ENCODE measurements around the gene MUS81.

Gene MUS81

DNA sequence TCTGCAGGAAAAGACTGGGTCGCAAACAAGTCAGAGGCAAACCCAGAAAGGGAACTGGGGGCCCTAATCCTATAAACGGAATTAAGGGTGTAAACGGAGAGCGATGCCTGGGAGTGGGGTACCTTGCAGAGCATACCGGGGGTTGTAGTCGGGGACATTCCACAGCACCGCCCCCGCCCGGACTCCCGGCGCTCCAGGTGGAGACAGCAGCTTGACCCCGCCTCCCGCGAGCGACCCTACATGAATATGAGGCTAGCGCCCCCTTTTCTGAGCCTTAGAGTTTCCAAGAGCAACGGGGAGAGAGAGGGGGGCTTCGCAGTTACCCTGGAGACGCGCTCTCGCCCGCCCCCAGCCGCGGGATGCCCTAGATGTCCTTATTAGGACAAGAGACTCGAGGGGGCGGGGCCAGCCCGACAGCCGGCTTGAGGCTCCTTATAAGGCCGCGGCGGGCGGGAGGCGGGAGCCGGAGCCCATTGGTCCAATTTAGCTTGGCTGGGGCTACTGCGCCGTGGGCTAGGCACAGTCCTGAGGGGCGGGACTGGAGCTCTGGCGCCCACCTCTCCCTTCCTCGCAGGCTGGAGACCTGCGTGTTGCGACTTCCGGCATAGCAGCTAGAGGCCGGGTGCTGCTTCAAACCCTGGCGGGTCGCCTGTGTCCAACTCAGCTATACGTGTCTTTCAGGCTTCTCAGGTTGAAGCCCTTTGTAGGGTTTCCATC, 980 bp upstream of the MUS81 start:
- DNase-seq (ENCODE audit: insufficient read length, low spot score) = peak; percentile 92
- TF ChIP-seq TAF1 (IDR thresholded peaks at IDR 0.05; ENCODE audit: low read depth, low read length) (peak; percentile 97), SPI1 (IDR thresholded peaks at IDR 0.05; ENCODE audit: low read depth, low read length) (peak; percentile 41; the same call in 1 of the 2 replicates), PAX5 (IDR thresholded peaks at IDR 0.05; ENCODE audit: insufficient read depth, low read length, severe bottlenecking) (no peak), POLR2A (IDR thresholded peaks at IDR 0.05; ENCODE audit: low read depth, low read length) (peak; percentile 98), POLR2AphosphoS5 (IDR thresholded peaks at IDR 0.05; ENCODE audit: low read depth, low read length) (peak; percentile 98), POU2F2 (IDR thresholded peaks at IDR 0.05; ENCODE audit: low read depth, low read length) (peak; percentile 74; the same call in 1 of the 2 replicates)
- peak; percentile 92 for FAIRE-seq

DNA sequence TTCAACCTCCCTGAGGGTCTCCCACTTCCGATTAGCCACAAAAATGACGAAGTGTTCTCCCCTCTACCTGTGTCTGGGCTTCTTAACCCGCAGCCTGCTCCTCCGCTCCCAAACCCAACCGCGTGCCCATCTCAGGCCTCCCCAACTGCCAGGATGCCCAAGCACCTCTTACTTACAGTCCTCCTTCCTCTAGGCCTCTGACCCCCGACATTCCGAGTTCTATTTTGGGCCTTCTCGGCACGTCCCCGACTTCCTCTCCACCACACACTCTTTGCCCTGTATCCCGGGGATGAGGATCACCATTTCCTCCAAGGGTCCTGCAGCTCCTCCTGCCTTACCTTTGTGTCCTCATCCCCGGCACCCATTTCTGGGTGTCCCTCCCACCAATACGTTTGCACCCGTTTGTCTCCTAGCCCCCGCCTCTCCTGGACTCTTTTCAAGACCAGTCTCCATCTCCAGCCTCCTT, 388 bp upstream of the MUS81 start:
- no peak for DNase-seq (ENCODE audit: insufficient read length, low spot score)
- no peak for FAIRE-seq
- TF ChIP-seq POLR2AphosphoS5 (IDR thresholded peaks at IDR 0.05; ENCODE audit: low read depth, low read length) (peak; percentile 39), POLR2A (IDR thresholded peaks at IDR 0.05; ENCODE audit: low read depth, low read length) (no peak; the same call in 1 of the 2 replicates)

DNA sequence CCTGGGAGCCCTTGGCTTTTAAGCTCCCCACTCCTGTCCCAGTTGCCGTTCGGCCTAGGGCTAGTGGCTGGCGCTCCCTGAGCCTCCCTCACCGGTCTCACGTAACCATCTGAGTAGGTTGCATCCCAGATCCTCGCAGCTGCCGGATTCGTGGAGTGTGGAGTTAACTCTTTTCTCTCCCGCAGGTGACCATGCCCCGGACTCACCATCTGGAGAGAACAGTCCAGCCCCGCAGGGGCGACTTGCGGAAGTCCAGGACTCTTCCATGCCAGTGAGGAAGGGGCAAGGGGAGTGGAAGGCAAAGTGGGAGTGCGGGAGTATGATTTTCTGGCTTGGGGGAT, 902 bp downstream of the MUS81 start:
- DNase-seq (ENCODE audit: insufficient read length, low spot score) (no peak), FAIRE-seq (no peak)
- TF ChIP-seq POLR2A (IDR thresholded peaks at IDR 0.05; ENCODE audit: low read depth, low read length) = no peak
- no peak for TF ChIP-seq POU2F2 (IDR thresholded peaks at IDR 0.05; ENCODE audit: low read depth, low read length)
- no peak for TF ChIP-seq PAX5 (IDR thresholded peaks at IDR 0.05; ENCODE audit: insufficient read depth, low read length, severe bottlenecking)
- TF ChIP-seq TAF1 (IDR thresholded peaks at IDR 0.05; ENCODE audit: low read depth, low read length) = no peak
- no peak for TF ChIP-seq SPI1 (IDR thresholded peaks at IDR 0.05; ENCODE audit: low read depth, low read length)
- TF ChIP-seq POLR2AphosphoS5 (IDR thresholded peaks at IDR 0.05; ENCODE audit: low read depth, low read length) = no peak

DNA sequence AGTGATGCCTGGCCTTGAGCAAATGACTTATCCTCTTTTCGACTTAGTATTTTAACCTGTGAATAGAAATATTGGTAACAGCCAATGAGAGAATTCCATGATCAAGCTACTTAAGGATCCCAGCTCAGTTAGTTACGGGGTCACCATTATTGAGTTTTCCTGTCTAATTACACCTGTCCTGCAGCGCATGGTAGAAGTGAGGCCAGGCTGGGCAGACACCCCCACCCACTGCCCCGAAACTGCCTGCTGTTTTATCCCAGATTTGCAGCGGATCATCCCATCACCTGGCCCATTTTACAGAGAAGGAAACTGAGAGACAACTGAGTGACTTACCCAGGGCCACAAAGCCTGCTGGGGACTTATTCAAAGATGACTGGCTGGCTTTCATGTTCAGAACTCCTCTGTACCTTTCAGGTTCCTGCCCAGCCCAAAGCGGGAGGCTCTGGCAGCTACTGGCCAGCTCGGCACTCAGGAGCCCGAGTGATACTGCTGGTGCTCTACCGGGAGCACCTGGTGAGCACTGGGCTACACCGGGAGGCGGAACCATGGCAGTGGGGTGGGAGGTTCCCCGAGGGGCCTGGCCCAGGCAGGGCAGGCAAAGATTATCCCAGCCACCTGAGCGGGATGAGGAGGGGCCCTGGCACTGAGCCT, 1.4 kb downstream of the MUS81 start:
- no peak for DNase-seq (ENCODE audit: insufficient read length, low spot score)
- no peak for FAIRE-seq
- TF ChIP-seq TAF1 (IDR thresholded peaks at IDR 0.05; ENCODE audit: low read depth, low read length) (no peak), POLR2A (IDR thresholded peaks at IDR 0.05; ENCODE audit: low read depth, low read length) (no peak), POLR2AphosphoS5 (IDR thresholded peaks at IDR 0.05; ENCODE audit: low read depth, low read length) (no peak), PAX5 (IDR thresholded peaks at IDR 0.05; ENCODE audit: insufficient read depth, low read length, severe bottlenecking) (no peak), SPI1 (IDR thresholded peaks at IDR 0.05; ENCODE audit: low read depth, low read length) (no peak), POU2F2 (IDR thresholded peaks at IDR 0.05; ENCODE audit: low read depth, low read length) (no peak)

DNA sequence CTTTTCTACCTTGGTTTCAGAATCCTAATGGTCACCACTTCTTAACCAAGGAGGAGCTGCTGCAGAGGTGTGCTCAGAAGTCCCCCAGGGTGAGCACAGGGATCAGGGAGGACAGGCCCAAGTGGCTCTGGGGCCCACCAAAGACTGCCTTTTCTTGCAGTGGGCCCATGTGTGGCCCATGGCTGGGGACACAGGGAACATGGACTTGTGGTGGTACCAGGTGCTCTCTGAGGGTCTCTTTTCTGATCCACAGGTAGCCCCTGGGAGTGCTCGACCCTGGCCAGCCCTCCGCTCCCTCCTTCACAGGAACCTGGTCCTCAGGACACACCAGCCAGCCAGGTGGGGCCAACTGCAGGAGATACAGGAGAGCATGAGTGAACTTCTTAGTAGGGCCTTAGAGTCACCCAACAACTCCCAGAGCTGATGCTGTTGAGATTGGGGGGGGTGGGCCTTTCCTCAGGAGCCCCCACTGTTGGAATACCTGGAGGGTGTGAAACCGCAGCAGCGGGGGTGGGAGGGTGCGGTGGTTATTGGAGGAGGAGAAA, 2.0 kb downstream of the MUS81 start:
- no peak for FAIRE-seq
- DNase-seq (ENCODE audit: insufficient read length, low spot score) = no peak
- TF ChIP-seq POLR2AphosphoS5 (IDR thresholded peaks at IDR 0.05; ENCODE audit: low read depth, low read length) (no peak), POU2F2 (IDR thresholded peaks at IDR 0.05; ENCODE audit: low read depth, low read length) (no peak), TAF1 (IDR thresholded peaks at IDR 0.05; ENCODE audit: low read depth, low read length) (no peak)

DNA sequence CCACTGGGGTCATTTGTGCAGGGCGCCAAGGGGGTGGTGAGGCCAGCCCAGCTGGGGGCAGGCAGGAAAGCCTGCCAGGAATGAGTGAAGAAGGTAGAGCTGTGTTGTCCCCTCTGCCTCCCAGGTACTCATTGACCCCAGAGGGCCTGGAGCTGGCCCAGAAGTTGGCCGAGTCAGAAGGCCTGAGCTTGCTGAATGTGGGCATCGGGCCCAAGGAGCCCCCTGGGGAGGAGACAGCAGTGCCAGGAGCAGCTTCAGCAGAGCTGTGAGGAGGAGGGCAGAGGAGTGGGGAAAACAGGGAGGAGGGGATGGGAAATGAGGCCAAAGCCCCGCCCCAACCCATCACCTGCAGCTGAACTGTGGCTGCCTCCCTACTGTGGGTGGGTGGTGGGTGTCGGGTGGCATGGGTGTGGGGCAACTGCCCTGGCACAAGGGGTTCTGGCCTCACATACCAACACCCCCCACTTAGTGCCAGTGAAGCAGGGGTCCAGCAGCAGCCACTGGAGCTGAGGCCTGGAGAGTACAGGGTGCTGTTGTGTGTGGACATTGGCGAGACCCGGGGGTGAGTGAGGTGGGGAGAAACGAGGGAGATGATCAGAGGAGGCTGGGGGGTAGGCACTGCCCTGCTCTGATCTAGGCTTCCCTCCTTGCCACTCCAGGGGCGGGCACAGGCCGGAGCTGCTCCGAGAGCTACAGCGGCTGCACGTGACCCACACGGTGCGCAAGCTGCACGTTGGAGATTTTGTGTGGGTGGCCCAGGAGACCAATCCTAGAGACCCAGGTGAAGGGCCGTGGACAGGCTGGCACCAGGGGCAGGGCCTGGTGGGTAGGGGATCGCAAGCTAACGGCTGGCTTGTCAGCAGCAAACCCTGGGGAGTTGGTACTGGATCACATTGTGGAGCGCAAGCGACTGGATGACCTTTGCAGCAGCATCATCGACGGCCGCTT, 3.0 kb downstream of the MUS81 start:
- TF ChIP-seq TAF1 (IDR thresholded peaks at IDR 0.05; ENCODE audit: low read depth, low read length) (no peak), POU2F2 (IDR thresholded peaks at IDR 0.05; ENCODE audit: low read depth, low read length) (no peak), SPI1 (IDR thresholded peaks at IDR 0.05; ENCODE audit: low read depth, low read length) (no peak), POLR2AphosphoS5 (IDR thresholded peaks at IDR 0.05; ENCODE audit: low read depth, low read length) (no peak), PAX5 (IDR thresholded peaks at IDR 0.05; ENCODE audit: insufficient read depth, low read length, severe bottlenecking) (no peak), POLR2A (IDR thresholded peaks at IDR 0.05; ENCODE audit: low read depth, low read length) (no peak)
- DNase-seq (ENCODE audit: insufficient read length, low spot score) (no peak), FAIRE-seq (no peak)

DNA sequence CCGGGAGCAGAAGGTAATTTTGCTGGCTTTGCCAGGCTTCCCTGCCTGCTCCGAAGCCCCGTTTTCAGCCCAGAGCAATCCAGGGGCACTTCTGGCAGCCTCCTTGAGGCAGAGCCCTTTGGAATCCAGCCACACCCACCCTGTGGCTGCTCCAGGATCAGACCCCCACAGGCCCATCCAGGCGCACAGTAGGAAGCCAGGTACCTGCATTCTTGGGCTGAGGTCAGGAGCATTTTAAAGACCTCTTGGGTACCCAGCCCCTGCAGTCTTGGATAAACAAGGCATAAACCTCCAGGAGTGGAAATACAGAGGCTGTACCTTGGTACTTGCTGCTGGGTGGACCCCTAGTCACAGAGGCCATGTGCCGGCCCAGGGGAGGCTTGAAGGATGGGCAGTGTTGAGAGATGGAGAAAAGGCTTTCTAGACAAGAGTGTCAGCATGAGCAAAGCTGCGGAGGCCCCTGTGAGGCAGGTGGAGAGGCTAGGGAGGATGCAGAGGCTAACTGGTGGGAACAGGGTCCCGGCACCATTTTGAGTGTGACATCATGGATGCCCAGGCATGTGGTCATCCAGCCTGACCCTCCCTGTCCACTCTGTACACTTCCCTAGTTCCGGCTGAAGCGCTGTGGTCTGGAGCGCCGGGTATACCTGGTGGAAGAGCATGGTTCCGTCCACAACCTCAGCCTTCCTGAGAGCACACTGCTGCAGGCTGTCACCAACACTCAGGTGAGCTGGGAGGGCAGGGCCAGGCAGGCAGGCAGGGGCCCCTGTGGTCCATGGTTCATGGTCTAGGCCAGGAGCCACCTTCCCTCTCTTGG, 3.9 kb downstream of the MUS81 start:
- no peak for FAIRE-seq
- no peak for DNase-seq (ENCODE audit: insufficient read length, low spot score)
- TF ChIP-seq POLR2A (IDR thresholded peaks at IDR 0.05; ENCODE audit: low read depth, low read length) = no peak
- TF ChIP-seq POU2F2 (IDR thresholded peaks at IDR 0.05; ENCODE audit: low read depth, low read length) = no peak
- TF ChIP-seq TAF1 (IDR thresholded peaks at IDR 0.05; ENCODE audit: low read depth, low read length) = no peak
- no peak for TF ChIP-seq SPI1 (IDR thresholded peaks at IDR 0.05; ENCODE audit: low read depth, low read length)
- TF ChIP-seq PAX5 (IDR thresholded peaks at IDR 0.05; ENCODE audit: insufficient read depth, low read length, severe bottlenecking) = no peak
- no peak for TF ChIP-seq POLR2AphosphoS5 (IDR thresholded peaks at IDR 0.05; ENCODE audit: low read depth, low read length)

DNA sequence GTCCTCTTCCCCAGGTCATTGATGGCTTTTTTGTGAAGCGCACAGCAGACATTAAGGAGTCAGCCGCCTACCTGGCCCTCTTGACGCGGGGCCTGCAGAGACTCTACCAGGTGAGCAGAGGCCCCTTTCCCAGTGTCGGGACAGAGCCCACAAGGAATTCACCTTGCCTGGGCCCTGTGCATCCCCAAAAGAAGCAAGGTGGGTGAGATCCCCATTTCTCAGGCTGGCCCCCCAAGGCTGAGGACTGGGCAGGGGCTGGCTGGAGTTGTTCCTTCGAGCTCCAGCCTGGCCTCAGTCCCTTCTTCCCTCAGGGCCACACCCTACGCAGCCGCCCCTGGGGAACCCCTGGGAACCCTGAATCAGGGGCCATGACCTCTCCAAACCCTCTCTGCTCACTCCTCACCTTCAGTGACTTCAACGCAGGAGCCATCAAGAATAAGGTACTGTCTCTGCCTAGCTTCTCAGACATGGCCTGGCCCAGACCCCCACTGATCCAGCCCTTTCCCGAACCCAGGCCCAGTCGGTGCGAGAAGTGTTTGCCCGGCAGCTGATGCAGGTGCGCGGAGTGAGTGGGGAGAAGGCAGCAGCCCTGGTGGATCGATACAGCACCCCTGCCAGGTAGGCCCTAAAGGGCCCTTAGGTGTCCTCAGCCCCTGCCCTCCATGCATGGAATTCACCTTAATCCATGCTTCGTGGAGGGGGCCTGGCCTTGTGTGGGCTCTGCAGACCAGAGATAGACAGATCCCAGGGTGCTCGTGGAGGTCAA, 4.7 kb downstream of the MUS81 start:
- no peak for FAIRE-seq
- no peak for TF ChIP-seq TAF1 (IDR thresholded peaks at IDR 0.05; ENCODE audit: low read depth, low read length)
- TF ChIP-seq POLR2A (IDR thresholded peaks at IDR 0.05; ENCODE audit: low read depth, low read length) = no peak
- no peak for TF ChIP-seq PAX5 (IDR thresholded peaks at IDR 0.05; ENCODE audit: insufficient read depth, low read length, severe bottlenecking)
- no peak for TF ChIP-seq SPI1 (IDR thresholded peaks at IDR 0.05; ENCODE audit: low read depth, low read length)
- no peak for TF ChIP-seq POU2F2 (IDR thresholded peaks at IDR 0.05; ENCODE audit: low read depth, low read length)
- TF ChIP-seq POLR2AphosphoS5 (IDR thresholded peaks at IDR 0.05; ENCODE audit: low read depth, low read length) = no peak
- no peak for DNase-seq (ENCODE audit: insufficient read length, low spot score)
